ENCODE results near the gene IRF3. TPM values are rescaled to one million over a fixed set of nuclear protein-coding genes. Genes with fewer than 3 reads are reported as not detected.

IRF3 gene
- total RNA-seq, 1 donor from 2014 or later: 76.1 TPM

DNA sequence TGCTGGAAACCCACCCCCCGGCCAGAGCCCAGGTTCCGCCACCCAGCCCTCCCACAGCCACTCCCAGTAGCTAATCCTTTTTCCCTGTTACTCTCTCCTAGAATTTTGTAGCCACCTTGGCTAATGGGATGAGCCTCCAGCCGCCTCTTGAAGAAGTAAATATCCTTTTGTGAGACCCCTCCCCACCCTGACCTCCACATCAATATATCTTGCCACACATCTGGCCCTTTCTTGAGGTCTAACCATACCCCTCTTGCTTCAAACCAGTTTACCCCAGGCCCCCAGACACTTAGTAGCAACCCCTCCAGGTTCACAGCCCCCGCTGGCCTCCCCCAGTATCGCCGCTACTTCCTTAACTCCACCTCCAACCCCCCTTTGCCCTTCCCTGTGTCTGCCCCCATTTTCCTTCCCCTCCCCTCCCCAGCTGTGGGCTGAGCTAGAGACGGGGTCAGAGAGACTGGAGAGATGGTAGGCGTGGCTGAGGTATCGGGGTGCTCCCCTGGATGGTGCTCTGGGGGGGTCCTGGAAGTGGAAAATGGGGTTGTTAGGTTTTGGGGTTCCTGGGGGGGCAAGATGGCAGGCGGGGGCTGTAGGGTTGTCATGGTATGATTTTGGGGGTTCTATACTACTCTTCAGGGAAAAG is 14.2 kb upstream of the IRF3 start:
- H3K4me3 Mint-ChIP-seq (ENCODE audit: unreplicated experiment): peak overlapping the region; percentile 79
- TF ChIP-seq, protein P1, sequence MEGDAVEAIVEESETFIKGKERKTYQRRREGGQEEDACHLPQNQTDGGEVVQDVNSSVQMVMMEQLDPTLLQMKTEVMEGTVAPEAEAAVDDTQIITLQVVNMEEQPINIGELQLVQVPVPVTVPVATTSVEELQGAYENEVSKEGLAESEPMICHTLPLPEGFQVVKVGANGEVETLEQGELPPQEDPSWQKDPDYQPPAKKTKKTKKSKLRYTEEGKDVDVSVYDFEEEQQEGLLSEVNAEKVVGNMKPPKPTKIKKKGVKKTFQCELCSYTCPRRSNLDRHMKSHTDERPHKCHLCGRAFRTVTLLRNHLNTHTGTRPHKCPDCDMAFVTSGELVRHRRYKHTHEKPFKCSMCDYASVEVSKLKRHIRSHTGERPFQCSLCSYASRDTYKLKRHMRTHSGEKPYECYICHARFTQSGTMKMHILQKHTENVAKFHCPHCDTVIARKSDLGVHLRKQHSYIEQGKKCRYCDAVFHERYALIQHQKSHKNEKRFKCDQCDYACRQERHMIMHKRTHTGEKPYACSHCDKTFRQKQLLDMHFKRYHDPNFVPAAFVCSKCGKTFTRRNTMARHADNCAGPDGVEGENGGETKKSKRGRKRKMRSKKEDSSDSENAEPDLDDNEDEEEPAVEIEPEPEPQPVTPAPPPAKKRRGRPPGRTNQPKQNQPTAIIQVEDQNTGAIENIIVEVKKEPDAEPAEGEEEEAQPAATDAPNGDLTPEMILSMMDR (IDR thresholded peaks at IDR 0.05; ENCODE audit: unreplicated experiment): no peak
- H3K36me3 Mint-ChIP-seq (ENCODE audit: low read depth, unreplicated experiment): peaks cover 25% of the 10 kb centered on the region
- no peaks in the 10 kb centered on the region for H3K9me3 Mint-ChIP-seq (ENCODE audit: unreplicated experiment)
- peaks cover 27% of the 10 kb centered on the region for H3K4me1 Mint-ChIP-seq (ENCODE audit: unreplicated experiment)
- peak overlapping the region; percentile 77 for H3K27ac Mint-ChIP-seq (ENCODE audit: unreplicated experiment)
- peaks cover 5% of the 10 kb centered on the region for H3K27me3 Mint-ChIP-seq (ENCODE audit: unreplicated experiment)
- DNase-seq (ENCODE audit: low spot score): no peak

DNA sequence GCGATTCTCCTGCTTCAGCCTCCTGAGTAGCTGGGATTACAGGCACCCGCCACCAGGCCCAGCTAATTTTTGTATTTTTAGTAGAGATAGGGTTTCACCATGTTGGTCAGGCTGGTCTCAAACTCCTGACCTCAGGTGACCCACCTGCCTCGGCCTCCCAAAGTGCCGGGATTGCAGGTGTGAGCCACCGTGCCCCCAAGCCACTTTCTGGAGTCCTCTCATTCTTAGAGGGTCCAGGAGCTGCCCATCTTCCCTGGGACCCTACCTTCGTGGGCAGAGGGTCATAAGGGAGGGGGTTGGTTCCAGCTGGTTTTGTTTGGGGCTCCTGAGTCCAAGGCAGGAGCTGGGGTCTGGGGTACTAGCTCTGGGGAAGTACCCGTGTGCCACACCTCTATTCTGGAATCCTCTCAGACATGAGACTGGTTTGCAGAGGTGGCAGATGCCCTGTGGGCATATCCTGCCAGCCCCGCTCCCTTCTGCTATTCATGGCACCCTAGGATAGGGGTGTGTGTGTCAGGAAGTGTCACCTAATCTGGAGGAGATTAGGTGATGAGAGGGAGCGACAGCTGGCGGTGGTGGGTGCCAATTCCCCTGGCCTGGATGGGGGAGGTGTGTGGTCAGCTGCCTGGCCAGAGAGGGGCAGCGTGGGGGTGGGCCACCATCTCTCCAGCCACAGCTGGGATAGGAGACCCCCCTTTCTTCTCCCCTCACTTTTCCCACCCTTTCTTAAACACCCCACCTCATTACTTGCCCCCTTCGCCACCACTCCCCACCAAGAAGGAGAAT is 13.5 kb upstream of the IRF3 start:
- Mint-ChIP-seq H3K9me3 (ENCODE audit: unreplicated experiment) (no peaks in the 10 kb centered on the region), H3K36me3 (ENCODE audit: low read depth, unreplicated experiment) (peaks cover 25% of the 10 kb centered on the region), H3K4me3 (ENCODE audit: unreplicated experiment) (no peak overlapping the region), H3K4me1 (ENCODE audit: unreplicated experiment) (peaks cover 27% of the 10 kb centered on the region), H3K27ac (ENCODE audit: unreplicated experiment) (no peak overlapping the region), H3K27me3 (ENCODE audit: unreplicated experiment) (peaks cover 5% of the 10 kb centered on the region)
- TF ChIP-seq, protein P1 (IDR thresholded peaks at IDR 0.05; ENCODE audit: unreplicated experiment): no peak
- DNase-seq (ENCODE audit: low spot score): no peak

- Mint-ChIP-seq H3K27me3 (ENCODE audit: unreplicated experiment) (peaks cover 4% of the 10 kb centered on the region), H3K36me3 (ENCODE audit: low read depth, unreplicated experiment) (peaks cover 17% of the 10 kb centered on the region), H3K27ac (ENCODE audit: unreplicated experiment) (peak overlapping the region; percentile 57), H3K9me3 (ENCODE audit: unreplicated experiment) (no peaks in the 10 kb centered on the region), H3K4me3 (ENCODE audit: unreplicated experiment) (peak overlapping the region; percentile 91), H3K4me1 (ENCODE audit: unreplicated experiment) (peaks cover 25% of the 10 kb centered on the region)
- DNase-seq (ENCODE audit: low spot score): peak; percentile 93
- TF ChIP-seq, protein P1 (IDR thresholded peaks at IDR 0.05; ENCODE audit: unreplicated experiment): peak; percentile 73
Observed at GRCh38 chr19:49677901-49678674, 12.4 kb upstream of the IRF3 start.

DNA sequence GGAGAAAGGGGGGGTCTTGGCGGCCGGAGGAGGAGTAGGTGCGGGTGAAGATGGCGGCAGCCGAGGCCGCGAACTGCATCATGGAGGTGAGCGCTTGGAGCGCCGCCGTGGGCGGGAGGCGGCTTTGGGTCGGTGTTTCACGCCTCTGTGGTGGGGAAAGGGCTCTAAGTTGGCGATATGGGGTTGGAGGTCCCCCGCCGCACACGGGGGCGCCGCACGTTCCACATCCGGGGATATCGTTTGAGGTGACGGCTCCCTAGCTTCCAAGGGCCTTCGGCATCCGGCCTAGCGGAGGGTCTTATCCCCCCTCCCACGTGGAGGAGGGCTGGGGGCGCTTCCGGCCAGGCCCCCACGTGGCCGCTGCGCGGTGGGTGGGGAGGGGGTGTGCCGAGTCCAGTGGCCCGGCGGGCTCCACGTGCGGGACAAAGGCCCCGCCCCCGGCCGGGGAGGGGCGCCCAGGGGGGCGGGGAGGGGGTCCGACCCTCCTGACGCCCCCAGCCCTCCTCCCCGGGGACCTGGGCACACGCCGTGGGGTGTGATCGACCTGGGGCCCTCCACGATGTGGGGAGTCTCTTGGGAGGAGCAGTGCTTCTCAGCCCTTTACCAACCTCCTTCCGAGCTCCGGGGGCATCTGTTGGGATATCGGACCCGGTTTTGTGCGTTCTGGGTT is 11.7 kb upstream of the IRF3 start, which contains the start of gene PRMT1:
Gene PRMT1 (plus strand): TSS at position 41 of the 670 bp plus-strand sequence. CDS start 10 bp downstream, at position 51.
- TF ChIP-seq, protein P1 (IDR thresholded peaks at IDR 0.05; ENCODE audit: unreplicated experiment): no peak
- H3K9me3 Mint-ChIP-seq (ENCODE audit: unreplicated experiment): no peaks in the 10 kb centered on the region
- H3K36me3 Mint-ChIP-seq (ENCODE audit: low read depth, unreplicated experiment): peaks cover 15% of the 10 kb centered on the region
- H3K4me3 Mint-ChIP-seq (ENCODE audit: unreplicated experiment): peak within 1 kb of the TSS; percentile 98
- DNase-seq (ENCODE audit: low spot score): peak; percentile 65
- peaks cover 25% of the 10 kb centered on the region for H3K4me1 Mint-ChIP-seq (ENCODE audit: unreplicated experiment)
- H3K27ac Mint-ChIP-seq (ENCODE audit: unreplicated experiment): peak within 1 kb of the TSS; percentile 99
- peaks cover 4% of the 10 kb centered on the region for H3K27me3 Mint-ChIP-seq (ENCODE audit: unreplicated experiment)

All from endothelial cell (in vitro differentiated cells).